HepG2 (cell line): ENCODE results near the gene HSD17B2. TPM values are rescaled to one million over a fixed set of nuclear protein-coding genes. Genes with fewer than 3 reads are reported as not detected.

Source experiments
- AKNA ChIP-seq: sonication (generic); formaldehyde crosslinking; IDR thresholded peaks from 2 replicates; pipeline ENCODE4 v1.4.0; 2020; ENCODE audit warnings: missing genetic modification reagents, borderline replicate concordance
- CERS6 ChIP-seq: sonication (generic); formaldehyde crosslinking; IDR thresholded peaks from 2 replicates; pipeline ENCODE4 v1.5.0; 2020; ENCODE audit warnings: missing genetic modification reagents
- CHD2 ChIP-seq: IDR thresholded peaks from 2 replicates; pipeline ENCODE4 v1.6.1; 2011; ENCODE audit warnings: low read depth, low read length, improper control_type of control experiment
- HOMEZ ChIP-seq: IDR thresholded peaks from 2 replicates; pipeline ENCODE4 v1.6.1; 2016; ENCODE audit warnings: low read depth
- JARID2 ChIP-seq: sonication (generic); formaldehyde crosslinking; IDR thresholded peaks from 2 replicates; pipeline ENCODE4 v1.8.1; 2023; ENCODE audit warnings: missing genetic modification reagents, inconsistent platforms; ENCODE audit not compliant: insufficient replicate concordance
- KDM2A ChIP-seq: sonication (generic); formaldehyde crosslinking; IDR thresholded peaks from 2 replicates; pipeline ENCODE4 v1.4.0; 2020; ENCODE audit warnings: low read depth, missing genetic modification reagents, borderline replicate concordance
- MAZ ChIP-seq, 2 experiments: sonication (generic) in 1 of 2; formaldehyde crosslinking in 1 of 2; IDR thresholded peaks; 2 replicates each; pipeline versions ENCODE4 v1.5.0 to v1.6.1; 2012 to 2020; ENCODE audit warnings: low read depth in 2 of 2, mild to moderate bottlenecking in 2 of 2, borderline replicate concordance in 1 of 2, improper control_type of control experiment in 1 of 2, low read length in 1 of 2, missing genetic modification reagents in 1 of 2, moderate library complexity in 1 of 2
- NFE2L2 ChIP-seq: fragments of 150-350 bp; IDR thresholded peaks from 2 replicates; pipeline ENCODE4 v1.6.1; 2014; ENCODE audit warnings: low read length
- PCBP2 ChIP-seq: fragments of 200-400 bp; formaldehyde crosslinking; optimal IDR thresholded peaks from 2 replicates; pipeline ENCODE3; 2018; ENCODE audit warnings: low read length, low read depth; ENCODE audit not compliant: poor library complexity, severe bottlenecking
- PLSCR1 ChIP-seq: sonication (generic); formaldehyde crosslinking; IDR thresholded peaks from 2 replicates; pipeline ENCODE4 v1.5.0; 2020; ENCODE audit warnings: missing genetic modification reagents, mild to moderate bottlenecking, borderline replicate concordance
- POGK ChIP-seq: sonication (generic); formaldehyde crosslinking; conservative IDR thresholded peaks from 2 replicates; pipeline ENCODE4 v1.8.0; 2022; ENCODE audit warnings: mild to moderate bottlenecking, moderate library complexity, missing genetic modification reagents
- PREB ChIP-seq: sonication (generic); formaldehyde crosslinking; IDR thresholded peaks from 2 replicates; pipeline ENCODE4 v1.4.0; 2020; ENCODE audit warnings: missing genetic modification reagents
- ZNF672 ChIP-seq: sonication (generic); formaldehyde crosslinking; IDR thresholded peaks from 2 replicates; pipeline ENCODE4 v1.8.1; 2022; ENCODE audit warnings: missing genetic modification reagents
- ZNF841 ChIP-seq: sonication (generic); formaldehyde crosslinking; IDR thresholded peaks from 2 replicates; pipeline ENCODE4 v1.8.1; 2023; ENCODE audit warnings: missing genetic modification reagents, borderline replicate concordance
- ZSCAN20 ChIP-seq: sonication (generic); formaldehyde crosslinking; IDR thresholded peaks from 2 replicates; pipeline ENCODE4 v1.4.0; 2020; ENCODE audit warnings: missing genetic modification reagents, mild to moderate bottlenecking, borderline replicate concordance
- polyA plus RNA-seq, 8 experiments: library from polyadenylated mRNA; depleted of rRNA in 3 of 8; stranded (reverse) in 7 of 8; unstranded in 1 of 8; fragments of >200 nt; fragmentation: Illumina TruSeq in 4 of 8; extraction: Trizol in 4 of 8; gene quantifications; 2 replicates each; pipeline versions ENCODE4 v1.2.1 to v1.2.3, GENCODE V29; 2011 to 2016; ENCODE audit warnings: low read depth in 4 of 8, missing spikeins in 1 of 8, mixed read lengths in 1 of 8; ENCODE audit not compliant: insufficient read depth in 1 of 8
- total RNA-seq, 5 experiments: library from RNA; depleted of rRNA; stranded (reverse); fragments of >200 nt; fragmentation: Illumina TruSeq; extraction: Trizol; gene quantifications; 2 replicates each; pipeline ENCODE4 v1.2.3, GENCODE V29; 2016; ENCODE audit warnings: low read depth in 1 of 5

Gene HSD17B2
- total and polyA plus RNA-seq, 2 of the 13 experiments (the other 11 are each of a cell fraction or from before 2014, with no cell fraction given), result 26.3 to 69.3 TPM

GRCh38 chr16:82055728-82056549, 20.9 kb downstream of the HSD17B2 start (continued):
- TF ChIP-seq AKNA (CRISPR knock-in tag) (no peak), JARID2 (no peak), CERS6 (CRISPR knock-in tag) (no peak), ZNF841 (CRISPR knock-in tag) (no peak), ZSCAN20 (CRISPR knock-in tag) (0 out of 2 replicates have a peak, but pooled peaks have one; percentile 5), PREB (no peak), NFE2L2 (no peak), ZNF672 (CRISPR knock-in tag) (no peak), PCBP2 (no peak), HOMEZ (CRISPR knock-in tag) (no peak; the same call in 1 of the 2 replicates), PLSCR1 (CRISPR knock-in tag) (no peak), POGK (CRISPR knock-in tag) (no peak), CHD2 (no peak), KDM2A (no peak), MAZ (IDR thresholded peaks at IDR 0.05; ENCODE audit: borderline replicate concordance, low read depth, low read length) (no peak), MAZ (CRISPR knock-in tag; IDR thresholded peaks at IDR 0.05; ENCODE audit: low read depth) (no peak)
